K562 (cell line): ENCODE measurements around the gene SCYL1. TPM values are rescaled to one million over a fixed set of nuclear protein-coding genes. Genes with fewer than 3 reads are reported as not detected.

Source experiments
- C11orf30 ChIP-seq: fragments of 450-650 bp; IDR thresholded peaks from 2 replicates; pipeline ENCODE4 v1.6.1; 2016; ENCODE audit warnings: low read depth, mild to moderate bottlenecking
- CHD4 ChIP-seq: fragments of 200-600 bp; sonication (generic); IDR thresholded peaks from 3 replicates; pipeline ENCODE4 v1.6.1; 2012; ENCODE audit warnings: low read depth, mild to moderate bottlenecking, mixed read lengths, low read length, inconsistent platforms; ENCODE audit not compliant: insufficient read depth, insufficient replicate concordance, poor library complexity, severe bottlenecking
- HLTF ChIP-seq: fragments of 450-650 bp; IDR thresholded peaks from 2 replicates; pipeline ENCODE4 v1.6.1; 2016
- HMGN3 ChIP-seq: IDR thresholded peaks from 2 replicates; pipeline ENCODE4 v1.6.1; 2011; ENCODE audit warnings: borderline replicate concordance, low read depth, mild to moderate bottlenecking, mixed read lengths, low read length; ENCODE audit not compliant: insufficient read length; ENCODE audit errors: extremely low read depth
- IRF1 ChIP-seq: sonication (generic); formaldehyde crosslinking; IDR thresholded peaks from 2 replicates; pipeline ENCODE4 v1.8.0; 2022; ENCODE audit warnings: missing genetic modification reagents, mild to moderate bottlenecking, borderline replicate concordance
- MCM2 ChIP-seq: fragments of 450-650 bp; IDR thresholded peaks from 2 replicates; pipeline ENCODE4 v1.6.1; 2017; ENCODE audit warnings: low read depth, mild to moderate bottlenecking
- PHF8 ChIP-seq: fragments of 200-600 bp; sonication (generic); IDR thresholded peaks from 2 replicates; pipeline ENCODE4 v1.6.1; 2012; ENCODE audit warnings: mixed run types, mild to moderate bottlenecking, inconsistent platforms, low read length, moderate library complexity, borderline replicate concordance
- RAD21 ChIP-seq, 2 experiments: fragments of 250-450 bp in 1 of 2; fragments of 450-650 bp in 1 of 2; sonication (Bioruptor Pico) in 1 of 2; formaldehyde crosslinking in 1 of 2; IDR thresholded peaks in 1 of 2; conservative IDR thresholded peaks in 1 of 2; 2 replicates each; pipeline versions ENCODE4 v1.4.0 to v1.8.0; 2020 to 2022; ENCODE audit warnings: mild to moderate bottlenecking in 2 of 2, moderate library complexity in 1 of 2
- RBFOX2 ChIP-seq: fragments of 200-400 bp; formaldehyde crosslinking; IDR thresholded peaks from 2 replicates; pipeline ENCODE4 v1.6.1; 2017; ENCODE audit warnings: low read depth, mild to moderate bottlenecking, low read length, moderate library complexity
- SAFB ChIP-seq: fragments of 200-400 bp; formaldehyde crosslinking; IDR thresholded peaks from 2 replicates; pipeline ENCODE4 v1.6.1; 2017; ENCODE audit warnings: low read depth, low read length, borderline replicate concordance
- STAT6 ChIP-seq: sonication (generic); formaldehyde crosslinking; IDR thresholded peaks from 2 replicates; pipeline ENCODE4 v1.8.1; 2023; ENCODE audit warnings: mild to moderate bottlenecking, missing genetic modification reagents
- SUPT5H ChIP-seq: fragments of 450-650 bp; IDR thresholded peaks from 2 replicates; pipeline ENCODE4 v1.6.1; 2016
- THAP7 ChIP-seq: fragments of 250-450 bp; sonication (Bioruptor Pico); IDR thresholded peaks from 2 replicates; pipeline ENCODE4 v1.5.0; 2021
- ZC3H4 ChIP-seq: sonication (generic); formaldehyde crosslinking; IDR thresholded peaks from 2 replicates; pipeline ENCODE4 v1.9.0; 2021; ENCODE audit warnings: missing genetic modification reagents, borderline replicate concordance
- ZKSCAN1 ChIP-seq: fragments of 150-350 bp; IDR thresholded peaks from 2 replicates; pipeline ENCODE4 v1.6.1; 2016; ENCODE audit warnings: low read depth, low read length
- ZNF75A ChIP-seq: fragments of 450-650 bp; formaldehyde crosslinking; IDR thresholded peaks from 2 replicates; pipeline ENCODE4 v1.4.0; 2020; ENCODE audit warnings: mild to moderate bottlenecking
- ZNF766 ChIP-seq: fragments of 200-800 bp; sonication (Bioruptor generic); conservative IDR thresholded peaks from 2 replicates; pipeline ENCODE4 v1.6.1; 2016; ENCODE audit warnings: missing genetic modification characterization, missing compliant biosample characterization
- ZNF830 ChIP-seq: fragments of 250-450 bp; sonication (Bioruptor Pico); IDR thresholded peaks from 2 replicates; pipeline ENCODE4 v1.5.0; 2021; ENCODE audit warnings: mild to moderate bottlenecking
- polyA plus RNA-seq, 8 experiments: library from polyadenylated mRNA; depleted of rRNA in 4 of 8; stranded (reverse) in 5 of 8; unstranded in 3 of 8; fragments of >200 nt; fragmentation: Nextera tagmentation in 2 of 8; fragmentation: Illumina TruSeq in 1 of 8; extraction: Ambion mirVana in 2 of 8; extraction: Trizol in 1 of 8; gene quantifications; 2 replicates each; pipeline versions ENCODE4 v1.2.1 to v1.2.3, GENCODE V29; 2011 to 2014; ENCODE audit warnings: inconsistent platforms in 1 of 8, missing spikeins in 1 of 8
- total RNA-seq, 7 experiments: library from RNA; depleted of rRNA in 6 of 7; stranded (reverse); fragments of >200 nt in 6 of 7; fragmentation: Illumina TruSeq in 2 of 7; extraction: Trizol in 2 of 7; gene quantifications; 2 replicates each; pipeline versions ENCODE4 v1.2.1 to v1.2.3, GENCODE V29; 2011 to 2021; ENCODE audit warnings: low replicate concordance in 1 of 7

Gene SCYL1
- total and polyA plus RNA-seq, 9 of the 15 experiments (the other 6 are each of a cell fraction or from before 2014, with no cell fraction given), result 1.9 to 145 (median 57.6) TPM

DNA sequence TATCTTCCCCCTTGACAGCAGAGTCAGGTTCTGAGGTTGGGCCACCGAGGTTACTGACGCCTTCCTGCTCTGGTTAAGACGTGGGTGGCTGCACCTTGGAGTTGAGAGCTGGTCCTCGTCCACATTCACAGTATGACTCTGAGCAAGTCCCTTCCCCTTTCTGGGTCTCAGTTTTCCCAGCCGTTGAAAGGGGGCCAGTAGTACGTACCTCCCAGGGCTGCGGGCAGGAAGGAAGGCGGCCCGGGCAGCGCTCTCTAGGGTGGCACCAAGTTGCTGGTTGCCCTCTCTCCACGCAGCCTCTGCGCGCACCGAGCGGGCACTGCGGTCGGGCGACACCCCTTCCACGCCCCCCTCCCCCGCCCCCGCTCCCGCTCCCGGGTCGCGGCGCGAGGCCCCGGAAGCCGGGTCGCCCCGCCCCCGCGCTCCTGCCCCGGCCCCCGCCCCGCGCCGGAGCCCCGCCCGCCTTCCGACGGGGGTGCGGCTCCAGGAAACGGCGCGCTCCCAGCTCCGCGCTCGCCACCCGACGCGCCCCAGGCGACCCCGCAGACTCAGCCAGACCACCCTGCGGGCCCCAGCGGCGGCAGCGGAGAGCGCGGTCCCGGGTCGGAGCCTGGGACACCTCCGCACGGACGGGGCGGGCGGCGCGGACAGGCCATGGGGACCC lies 50.8 kb downstream of the SCYL1 start, which contains the start of gene EHBP1L1 (continued):
- TF ChIP-seq ZNF75A (CRISPR knock-in tag), result no peak
- no peak for TF ChIP-seq HMGN3
- no peak; the same call in 1 of the 2 replicates for TF ChIP-seq ZNF766 (CRISPR knock-in tag)
- 0 out of 2 replicates have a peak, but pooled peaks have one; percentile 16 for TF ChIP-seq ZKSCAN1
- no peak for TF ChIP-seq C11orf30
- TF ChIP-seq PHF8, result peak; percentile 55; the same call in 1 of the 2 replicates
- TF ChIP-seq CHD4, result peak; percentile 85
- no peak for TF ChIP-seq MCM2
- TF ChIP-seq SAFB, result no peak
- no peak; the same call in 1 of the 2 replicates for TF ChIP-seq STAT6 (CRISPR knock-in tag)
- TF ChIP-seq HLTF, result 0 out of 2 replicates have a peak, but pooled peaks have one; percentile 33
- TF ChIP-seq THAP7 (CRISPR knock-in tag), result peak; percentile 67
- peak; percentile 62 for TF ChIP-seq RBFOX2
- TF ChIP-seq SUPT5H, result peak; percentile 51
- TF ChIP-seq ZNF830 (CRISPR knock-in tag), result 0 out of 2 replicates have a peak, but pooled peaks have one; percentile 60
- no peak; the same call in 1 of the 2 replicates for TF ChIP-seq ZC3H4 (CRISPR knock-in tag)
- no peak for TF ChIP-seq IRF1
- no peak for TF ChIP-seq RAD21 (CRISPR knock-in tag; conservative IDR thresholded peaks at IDR 0.05 in 1 of 2, IDR thresholded peaks at IDR 0.05 in 1 of 2)
